SK-MEL-5 (cell line): Measurements from ENCODE around the gene ADAR. TPM values are rescaled to one million over a fixed set of nuclear protein-coding genes. Genes with fewer than 3 reads are reported as not detected.

Experiments used
- DNase-seq: peaks from one replicate; pipeline ENCODE4 v3.0.0-alpha.2; 2016; ENCODE audit warnings: low read depth, low spot score
- in situ Hi-C: cut with HindIII; loops from 2 replicates; pipeline ENCODE4 v1.10.0; 2016; ENCODE audit warnings: low sequenced_read_pairs, high pct_unique_total_duplicates, low pct_unique_long_range_greater_than_20kb
- total RNA-seq: library from RNA; depleted of rRNA; stranded (reverse); fragments of >200 nt; shearing (Covaris generic); gene quantifications from 2 replicates; pipeline ENCODE4 v1.2.3, GENCODE V29; 2014

ADAR gene
- total RNA-seq, 1 experiment from 2014 or later: 184 TPM

DNA sequence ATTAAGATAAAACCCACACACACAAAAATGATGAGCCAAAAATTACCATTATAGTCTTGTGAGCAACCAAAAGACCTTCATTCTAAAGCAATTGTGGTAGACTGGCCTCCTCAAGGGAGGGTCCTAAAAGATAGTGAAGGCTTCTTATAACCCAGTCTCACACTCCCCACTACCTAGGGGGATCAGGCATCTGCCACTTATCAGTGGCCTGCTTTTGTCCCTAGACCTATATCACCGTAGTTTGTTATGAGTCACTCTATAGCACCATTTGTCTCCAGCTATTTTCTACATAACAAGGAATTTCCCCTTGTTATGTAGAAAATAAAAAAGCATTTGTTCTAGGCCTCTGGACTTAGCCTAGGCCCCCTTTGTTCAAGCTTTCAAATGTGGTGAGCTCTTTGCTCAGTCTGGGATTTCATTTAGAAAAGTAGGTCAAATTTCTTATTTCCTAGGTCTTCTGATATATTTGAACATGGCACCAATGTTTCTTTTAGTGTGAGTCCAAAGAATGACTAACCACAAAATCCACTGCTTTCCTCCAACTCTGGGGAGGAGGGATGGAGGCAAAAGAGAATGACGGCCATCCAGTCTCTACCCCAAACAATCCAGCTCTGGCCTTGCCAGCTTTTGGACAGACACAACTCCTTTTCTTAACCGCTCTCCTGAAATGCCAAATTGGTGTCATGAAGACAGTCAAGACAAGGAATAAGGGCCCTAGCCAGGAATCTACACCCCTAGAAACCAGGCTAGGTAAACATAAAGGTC is 8.9 kb downstream of the ADAR start:
- in situ Hi-C loops: no loop called here

DNA sequence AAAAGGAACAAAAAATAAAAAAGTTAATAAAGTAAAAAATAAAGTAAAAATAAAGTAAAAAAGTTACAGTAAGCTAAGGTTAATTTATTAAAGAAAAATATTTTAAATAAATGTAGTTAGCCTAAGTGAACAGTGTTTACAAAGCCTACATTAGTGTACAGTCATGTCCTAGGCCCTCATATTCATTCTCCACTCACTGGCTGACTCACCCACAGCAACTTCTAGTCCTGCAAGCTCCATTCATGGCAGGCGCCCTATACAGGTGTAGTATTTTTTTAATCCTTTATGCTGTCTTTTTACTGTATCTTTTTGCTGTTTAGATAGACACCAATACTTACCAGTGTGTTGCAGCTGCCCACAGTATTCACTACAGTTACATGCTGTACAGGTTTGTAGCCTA is 12.4 kb downstream of the ADAR start:
- in situ Hi-C loops: no loop called here
- DNase-seq: no peak

More for the DNA sequence above, 8.9 kb downstream of the ADAR start:
- DNase-seq: no peak

DNA sequence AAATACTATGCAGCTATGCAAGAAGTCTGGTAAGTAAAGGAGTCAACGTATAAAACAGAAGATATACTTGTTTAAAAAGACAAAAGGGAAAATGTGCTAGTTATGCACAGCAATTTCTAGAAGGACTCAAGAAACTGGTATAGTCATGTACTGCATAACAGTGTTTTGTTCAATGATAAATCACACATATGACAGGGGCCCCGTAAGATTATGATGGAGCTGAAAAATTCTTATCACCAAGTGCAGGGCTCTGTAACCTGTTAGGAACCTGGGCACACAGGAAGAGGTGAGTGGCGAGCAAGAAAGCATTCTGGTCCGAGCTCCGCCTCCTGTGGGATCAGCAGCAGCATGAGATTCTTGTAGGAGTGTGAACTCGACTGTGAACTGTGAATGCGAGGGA is 13.2 kb downstream of the ADAR start:
- in situ Hi-C loops: no loop called here

DNA sequence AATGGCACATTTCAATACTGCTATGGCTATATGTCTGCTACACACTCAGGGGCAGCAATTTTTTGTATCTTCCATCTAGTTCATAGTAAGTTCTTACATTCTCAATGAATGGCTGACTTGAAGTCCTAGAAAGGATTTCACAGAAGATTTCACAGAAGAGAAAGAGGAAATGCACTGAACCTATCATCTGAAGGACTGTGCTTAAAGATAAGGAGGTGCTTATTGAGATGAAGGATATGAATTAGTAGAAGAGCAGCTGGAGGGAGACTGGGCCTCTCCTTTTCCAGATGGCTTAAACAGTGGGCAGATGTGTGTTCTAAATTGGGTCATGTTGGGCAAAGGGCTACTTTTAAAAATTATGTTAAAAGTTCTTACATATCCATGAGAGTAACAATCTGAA is 14.6 kb downstream of the ADAR start:
- in situ Hi-C loops: no loop called here
- DNase-seq: no peak

More for the DNA sequence above, 13.2 kb downstream of the ADAR start:
- no peak for DNase-seq

DNA sequence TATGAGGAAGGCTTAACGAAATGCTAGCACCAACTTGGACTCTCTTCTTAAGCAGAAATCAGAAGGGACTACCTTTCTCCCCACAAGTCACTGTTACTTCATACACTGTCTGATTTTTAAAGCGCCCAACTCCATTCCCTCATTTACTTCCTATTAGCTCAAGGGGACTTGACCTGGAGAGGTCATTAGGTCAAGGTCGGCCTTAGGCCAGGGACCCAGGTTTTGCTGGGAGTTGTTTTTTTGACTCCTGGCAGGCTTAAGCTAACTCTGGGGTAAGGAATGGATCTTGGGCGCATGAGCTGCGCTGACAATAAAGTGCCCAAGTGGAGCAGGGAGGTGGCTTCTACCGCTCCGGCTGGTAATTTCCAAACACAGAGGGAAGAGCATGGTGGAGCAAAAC is 16.8 kb downstream of the ADAR start:
- in situ Hi-C loops: no loop called here
- DNase-seq: no peak

DNA sequence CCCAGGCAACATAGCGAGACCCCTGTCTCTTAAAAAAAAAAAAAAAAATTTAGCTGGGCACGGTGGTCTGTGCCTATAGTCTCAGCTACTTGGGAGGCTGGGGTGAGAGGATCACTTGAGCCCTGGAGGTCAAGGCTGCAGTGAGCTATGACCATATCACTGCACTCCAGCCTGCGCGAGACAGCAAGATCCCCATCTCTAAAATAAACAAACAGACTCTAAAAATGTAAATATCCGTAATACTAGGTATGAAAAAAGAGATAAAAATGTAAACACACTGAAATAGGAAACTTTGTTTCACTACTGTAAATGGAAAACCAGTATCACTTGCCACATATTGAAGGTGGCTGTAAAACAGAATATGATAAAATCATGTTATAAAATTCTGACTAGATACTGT is 17.2 kb downstream of the ADAR start:
- DNase-seq: no peak
- in situ Hi-C loops: no loop called here

DNA sequence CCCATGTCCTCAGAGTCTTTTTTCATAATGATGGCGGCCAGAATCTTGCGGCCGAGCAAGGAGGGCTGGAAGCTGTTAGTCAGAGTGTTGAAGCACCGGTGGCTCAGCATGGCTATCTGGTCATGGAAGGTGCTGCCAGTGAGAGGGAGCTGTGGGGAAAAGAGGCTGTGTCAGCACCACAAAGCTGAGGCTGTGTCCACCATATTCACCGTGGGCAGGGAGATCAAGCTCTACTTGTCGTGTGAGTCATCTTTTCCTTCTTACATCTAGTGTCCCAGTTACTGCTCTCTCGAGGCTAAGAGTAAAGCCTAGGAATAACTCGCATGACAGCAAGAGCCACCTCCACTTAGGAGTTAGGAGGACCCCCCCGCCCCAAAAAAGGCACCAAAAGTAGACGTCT is 18.2 kb downstream of the ADAR start:
- no peak for DNase-seq
- in situ Hi-C loops: no loop called here

DNA sequence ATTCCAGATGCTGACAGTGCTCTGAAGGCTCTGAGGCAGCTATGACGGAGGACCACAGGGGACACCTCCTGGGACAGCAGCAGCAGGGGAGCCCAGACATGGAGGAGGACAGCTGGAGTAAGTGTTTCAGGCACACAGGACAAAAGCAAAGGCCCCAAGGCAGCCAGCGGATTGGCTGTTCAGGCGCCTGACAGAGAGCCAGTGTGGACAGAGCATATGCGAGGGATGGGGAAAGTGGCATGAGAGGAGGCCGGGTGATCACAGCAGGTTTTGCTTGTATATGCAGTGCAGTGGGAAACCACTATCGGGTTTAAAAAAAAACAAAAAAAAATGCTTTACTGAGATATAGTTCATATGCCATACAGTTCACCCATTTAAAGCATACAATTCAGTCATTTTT is 21.3 kb downstream of the ADAR start:
- in situ Hi-C loops: no loop called here
- no peak for DNase-seq

DNA sequence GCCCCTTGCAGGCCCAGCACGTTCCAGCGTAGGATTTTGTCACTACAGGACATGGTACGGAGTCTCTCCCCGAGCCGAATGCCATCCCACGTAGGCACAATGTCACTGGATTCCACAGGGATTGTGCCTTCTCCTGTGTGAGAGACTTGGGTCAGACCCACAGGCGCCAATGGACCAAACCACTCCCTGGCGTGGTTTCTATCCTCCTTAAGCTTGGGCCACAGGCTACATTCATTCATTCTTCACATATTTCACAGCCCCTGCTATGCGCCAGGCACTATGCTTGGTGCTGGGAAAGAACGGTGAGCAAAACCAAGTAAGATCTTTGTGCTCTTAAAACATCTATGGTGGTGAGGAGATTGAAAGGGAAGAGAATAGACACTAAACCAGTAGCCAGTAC is 21.8 kb downstream of the ADAR start:
- DNase-seq: no peak
- in situ Hi-C loops: no loop called here

DNA sequence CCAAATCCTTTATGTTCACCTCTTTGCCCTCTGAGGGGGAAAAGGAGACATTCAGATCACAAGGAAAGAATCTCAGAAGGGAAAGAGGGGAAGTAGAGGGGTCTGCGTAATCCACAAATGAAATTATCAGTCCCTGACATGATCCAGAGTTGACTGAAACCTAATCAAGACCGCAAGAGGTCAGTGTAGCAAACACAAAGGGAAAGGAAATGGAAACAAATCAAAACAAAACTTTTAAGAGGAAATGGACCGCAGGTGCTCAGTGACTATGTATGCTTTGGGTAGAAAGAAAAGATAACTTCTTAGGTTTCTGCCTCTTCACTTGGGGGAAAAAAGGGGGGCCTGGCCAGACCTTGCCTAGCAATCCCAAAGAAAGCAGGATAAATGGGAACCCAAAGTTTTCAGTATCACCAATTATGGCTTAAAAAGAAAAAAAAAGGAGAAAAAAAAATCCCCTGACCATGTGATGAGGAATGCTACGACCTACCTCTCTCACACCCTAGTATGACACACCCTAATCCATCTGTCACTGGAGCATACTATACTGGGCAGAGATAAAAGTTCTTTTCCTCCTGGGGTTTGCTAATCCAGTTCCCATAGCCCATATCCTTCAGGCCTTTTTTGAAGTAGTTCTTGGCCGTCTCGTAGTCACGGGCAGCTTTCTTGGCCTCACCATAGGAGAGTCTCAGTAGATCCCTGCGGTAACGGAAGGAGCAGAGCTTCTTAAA is 23.6 kb downstream of the ADAR start:
- in situ Hi-C loops: no loop called here
- DNase-seq: no peak

DNA sequence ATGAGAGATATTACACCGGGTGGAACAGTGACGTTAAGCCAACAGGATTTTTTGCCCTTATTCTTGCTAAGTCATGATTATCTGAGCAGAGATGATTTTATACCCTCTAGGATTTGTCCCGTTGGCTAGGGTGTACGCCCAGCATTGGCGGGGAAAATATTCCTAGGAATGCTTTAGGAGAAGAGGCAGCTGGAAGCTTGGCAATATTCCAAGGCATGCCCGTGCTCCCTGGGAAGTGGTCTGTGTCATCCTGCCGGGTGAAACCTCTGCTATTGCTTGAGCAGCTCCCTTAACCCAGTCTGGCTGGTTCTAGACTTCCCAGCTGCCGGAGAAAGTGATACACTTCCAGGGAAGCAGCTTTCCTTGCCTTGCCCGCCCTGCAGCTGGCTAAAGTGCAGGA is 24.2 kb downstream of the ADAR start:
- in situ Hi-C loops: no loop called here
- DNase-seq: no peak

DNA sequence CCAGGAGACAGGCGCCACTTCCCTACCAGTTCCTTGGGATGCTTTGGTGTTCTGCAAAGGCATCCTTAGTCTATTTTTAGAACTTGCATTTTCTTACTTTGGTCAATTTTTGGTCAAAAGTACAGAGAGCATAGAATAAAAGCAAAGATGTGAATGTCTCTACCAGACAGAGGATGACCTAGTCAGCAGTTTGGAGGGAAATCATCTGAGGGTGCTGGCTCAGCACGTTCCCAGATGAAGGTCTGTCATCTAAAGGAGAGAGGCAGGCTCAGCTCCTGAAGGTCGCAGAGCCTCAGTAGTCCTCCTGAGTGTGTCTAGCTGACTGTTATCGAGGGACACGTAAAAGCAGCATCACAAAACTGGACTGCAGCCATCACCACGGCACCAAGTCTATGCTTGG is 25.1 kb downstream of the ADAR start:
- no peak for DNase-seq
- in situ Hi-C loops: no loop called here

DNA sequence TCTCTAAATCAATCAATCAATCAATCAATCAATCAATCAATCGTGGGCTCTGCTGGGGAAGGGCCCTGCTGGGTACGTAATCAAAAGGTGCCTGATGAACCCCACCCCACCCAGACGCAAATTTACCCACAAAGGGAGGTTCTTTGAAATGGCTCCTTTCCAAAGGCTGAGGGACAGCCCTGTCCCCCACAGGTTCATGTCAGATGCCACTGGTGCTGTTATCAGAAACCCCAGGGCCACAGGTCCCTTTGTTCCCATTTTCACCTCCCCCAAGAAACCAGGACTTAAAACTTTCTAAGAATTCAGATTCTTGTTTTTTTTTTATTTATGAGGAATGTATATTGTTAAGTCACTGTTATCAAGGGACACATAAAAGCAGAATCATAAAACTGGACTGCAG is 26.2 kb downstream of the ADAR start:
- no peak for DNase-seq
- in situ Hi-C loops: no loop called here

DNA sequence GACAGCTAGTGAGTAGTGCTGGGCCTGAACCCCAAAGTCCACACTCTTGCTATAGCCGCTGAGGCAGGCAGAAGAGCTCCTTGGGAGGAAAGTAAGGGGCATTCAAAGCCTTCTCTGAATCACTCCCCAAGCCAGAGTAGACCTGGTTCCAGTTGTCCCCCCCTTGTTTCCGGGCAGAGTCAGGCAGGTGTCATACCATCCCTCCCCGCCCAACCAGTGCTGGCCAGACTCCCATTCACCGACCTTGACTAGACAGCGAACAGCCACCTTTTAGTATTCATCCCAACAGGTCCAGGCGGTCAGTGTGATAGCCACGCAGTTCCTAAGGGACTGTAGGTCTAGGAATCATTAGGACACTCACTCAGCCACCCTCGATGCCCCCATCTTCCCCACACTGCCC is 28.6 kb downstream of the ADAR start:
- DNase-seq: no peak
- in situ Hi-C loops: no loop called here

DNA sequence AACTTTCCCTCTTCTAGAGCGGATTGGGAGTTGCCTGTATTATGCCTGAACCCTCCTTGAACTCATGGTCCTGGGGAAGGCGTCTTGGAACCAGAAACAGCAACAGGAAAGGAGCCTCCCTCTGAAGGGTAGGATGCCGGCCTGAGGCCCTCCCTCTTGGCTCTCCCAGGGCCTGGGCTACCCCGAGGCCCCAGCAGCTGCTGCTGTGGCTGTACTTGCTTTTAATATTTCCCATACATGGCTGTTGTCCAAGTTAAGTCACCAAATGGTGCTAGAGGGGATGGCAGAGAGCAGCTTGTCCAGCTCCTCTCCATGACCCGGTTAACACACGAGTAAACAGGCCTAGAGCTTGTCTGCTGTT is 29.9 kb downstream of the ADAR start:
- in situ Hi-C loops: no loop called here
- no peak for DNase-seq

DNA sequence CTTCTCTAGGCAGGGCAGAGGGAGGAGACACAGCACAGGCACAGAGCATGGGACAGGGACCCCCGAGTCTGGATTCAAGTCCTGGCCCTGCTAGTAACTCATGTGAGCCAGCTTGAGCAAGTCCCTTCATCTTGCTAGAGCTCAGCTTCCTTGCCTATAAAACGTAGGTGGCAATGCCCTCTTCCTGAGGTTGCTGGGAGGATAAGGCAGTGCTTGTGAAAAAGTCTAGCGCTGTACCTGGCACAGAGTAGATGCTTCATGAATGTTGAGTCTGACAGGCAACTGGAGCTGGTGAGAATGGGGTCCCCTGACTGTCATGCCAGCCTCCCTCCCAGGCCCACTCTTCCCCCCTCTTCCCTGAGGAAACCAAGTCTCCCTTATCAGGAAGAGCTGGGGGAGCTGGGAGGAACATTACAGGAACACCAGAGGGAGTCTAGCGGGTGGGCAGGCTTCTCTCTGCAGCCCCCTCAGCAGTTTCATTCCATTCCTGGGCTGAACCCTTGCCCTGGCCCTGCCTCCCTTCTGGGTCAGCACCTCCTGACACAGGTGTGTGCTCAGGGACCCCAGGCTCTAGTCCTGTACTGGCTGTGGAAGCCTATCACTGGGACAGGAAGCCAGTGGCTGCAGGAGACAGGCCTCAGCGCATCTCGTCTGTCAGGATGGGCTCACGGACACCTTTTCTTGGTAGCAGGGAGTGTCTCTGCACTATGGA is 30.5 kb downstream of the ADAR start:
- no peak for DNase-seq

DNA sequence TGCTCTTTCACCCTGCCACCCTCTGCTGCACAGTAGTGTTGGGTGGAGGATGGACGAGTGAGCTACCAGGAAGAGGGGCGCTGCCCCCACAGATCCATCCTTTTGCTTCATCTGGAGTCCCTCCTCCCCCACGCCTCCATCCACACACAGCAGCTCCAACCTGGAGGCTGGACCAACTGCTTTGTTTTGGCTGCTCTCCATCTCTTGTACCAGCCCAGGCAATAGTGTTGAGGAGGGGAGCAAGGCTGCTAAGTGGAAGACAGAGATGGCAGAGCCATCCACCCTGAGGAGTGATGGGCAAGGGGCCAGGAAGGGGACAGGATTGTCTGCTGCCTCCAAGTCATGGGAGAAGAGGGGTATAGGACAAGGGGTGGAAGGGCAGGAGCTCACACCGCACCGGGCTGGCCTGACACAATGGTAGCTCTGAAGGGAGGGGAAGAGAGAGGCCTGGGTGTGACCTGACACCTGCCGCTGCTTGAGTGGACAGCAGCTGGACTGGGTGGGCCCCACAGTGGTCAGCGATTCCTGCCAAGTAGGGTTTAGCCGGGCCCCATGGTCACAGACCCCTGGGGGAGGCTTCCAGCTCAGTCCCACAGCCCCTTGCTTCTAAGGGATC is 31.9 kb downstream of the ADAR start:
- in situ Hi-C loops: no loop called here
- no peak for DNase-seq

More for the DNA sequence above, 30.5 kb downstream of the ADAR start:
- in situ Hi-C loops: no loop called here

DNA sequence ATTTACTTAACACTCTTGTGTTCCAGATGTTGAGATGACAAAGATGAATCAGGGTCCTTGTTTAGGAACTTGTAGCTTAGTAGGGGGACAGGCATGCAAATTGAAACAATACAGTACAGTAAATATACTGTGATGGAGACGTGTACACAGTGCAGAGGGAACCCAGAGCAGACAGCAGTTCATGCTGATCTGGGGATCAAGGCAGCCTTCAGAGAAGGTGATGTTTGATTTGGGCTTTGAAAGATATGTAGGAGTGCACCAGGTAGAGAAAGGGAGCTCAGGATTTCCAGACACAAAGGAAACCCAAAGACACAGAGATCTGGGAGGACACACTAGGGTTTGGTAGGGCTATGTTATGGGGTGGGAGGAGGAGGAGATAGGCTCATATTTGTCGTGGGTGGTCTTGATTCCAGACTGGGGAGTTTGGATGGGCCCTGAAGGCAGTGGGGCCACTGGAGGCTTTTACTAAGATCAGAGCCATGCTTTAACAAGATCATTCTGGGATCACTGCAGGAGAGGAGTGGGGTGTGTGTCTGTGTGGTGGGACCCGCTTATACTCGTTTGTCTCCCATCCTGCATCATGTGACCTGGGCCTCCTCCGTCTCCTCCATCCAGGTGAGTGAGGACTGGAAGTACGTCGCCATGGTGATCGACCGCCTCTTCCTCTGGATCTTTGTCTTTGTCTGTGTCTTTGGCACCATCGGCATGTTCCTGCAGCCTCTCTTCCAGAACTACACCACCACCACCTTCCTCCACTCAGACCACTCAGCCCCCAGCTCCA is 32.6 kb downstream of the ADAR start:
- DNase-seq: no peak
- in situ Hi-C loops: no loop called here
